Bladder microvascular endothelial cell (primary cell): ENCODE results near the gene TRIM54. TPM values are rescaled to one million over a fixed set of nuclear protein-coding genes. Genes with fewer than 3 reads are reported as not detected.

Source experiments
- total RNA-seq: library from RNA; depleted of rRNA; stranded (reverse); fragments of >200 nt; gene quantifications from 2 replicates; pipeline ENCODE4 v1.2.3, GENCODE V29; 2014

TRIM54 gene, protein sequence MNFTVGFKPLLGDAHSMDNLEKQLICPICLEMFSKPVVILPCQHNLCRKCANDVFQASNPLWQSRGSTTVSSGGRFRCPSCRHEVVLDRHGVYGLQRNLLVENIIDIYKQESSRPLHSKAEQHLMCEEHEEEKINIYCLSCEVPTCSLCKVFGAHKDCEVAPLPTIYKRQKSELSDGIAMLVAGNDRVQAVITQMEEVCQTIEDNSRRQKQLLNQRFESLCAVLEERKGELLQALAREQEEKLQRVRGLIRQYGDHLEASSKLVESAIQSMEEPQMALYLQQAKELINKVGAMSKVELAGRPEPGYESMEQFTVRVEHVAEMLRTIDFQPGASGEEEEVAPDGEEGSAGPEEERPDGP
- 3.1 TPM in 1 of 2 replicates, not detected in the other for total RNA-seq

DNA sequence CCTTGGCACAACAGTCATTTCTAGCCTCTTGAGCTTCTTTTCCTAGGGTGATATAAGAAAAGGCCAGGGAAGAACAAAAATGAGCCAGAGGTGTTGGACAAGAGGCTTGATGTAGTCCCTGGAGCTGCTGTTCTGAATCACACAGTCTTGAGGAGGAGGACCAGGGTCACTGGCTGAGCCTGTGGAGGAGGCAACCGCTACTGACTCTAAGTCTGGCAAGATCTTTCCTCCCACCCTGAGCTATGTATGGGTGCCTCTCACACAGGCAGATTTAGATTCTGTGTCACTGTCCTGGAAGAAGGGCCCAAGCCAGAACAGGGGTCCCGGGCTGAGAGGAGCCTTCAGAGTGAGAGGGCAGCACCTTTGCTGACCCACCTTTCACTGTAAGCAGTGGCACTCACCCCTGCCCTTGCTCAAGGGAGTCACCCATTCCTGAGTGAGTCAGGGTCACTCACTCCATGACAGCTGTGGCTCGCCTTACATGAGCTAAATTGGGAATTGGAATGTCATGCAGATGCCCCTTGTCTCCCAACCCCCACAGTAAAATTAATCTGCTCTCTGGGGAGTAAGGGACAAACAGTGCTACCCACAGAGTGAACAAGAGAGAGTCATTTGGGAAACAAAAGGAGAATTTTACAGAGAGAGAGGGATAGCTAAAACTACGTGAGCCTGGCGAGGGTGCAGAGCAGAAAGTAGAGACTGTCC is at the start of gene TRIM54:
Gene TRIM54, plus strand, starts transcription at position 575 of the 705 bp plus-strand sequence. CDS start 303 bp downstream, outside the sequence.

DNA sequence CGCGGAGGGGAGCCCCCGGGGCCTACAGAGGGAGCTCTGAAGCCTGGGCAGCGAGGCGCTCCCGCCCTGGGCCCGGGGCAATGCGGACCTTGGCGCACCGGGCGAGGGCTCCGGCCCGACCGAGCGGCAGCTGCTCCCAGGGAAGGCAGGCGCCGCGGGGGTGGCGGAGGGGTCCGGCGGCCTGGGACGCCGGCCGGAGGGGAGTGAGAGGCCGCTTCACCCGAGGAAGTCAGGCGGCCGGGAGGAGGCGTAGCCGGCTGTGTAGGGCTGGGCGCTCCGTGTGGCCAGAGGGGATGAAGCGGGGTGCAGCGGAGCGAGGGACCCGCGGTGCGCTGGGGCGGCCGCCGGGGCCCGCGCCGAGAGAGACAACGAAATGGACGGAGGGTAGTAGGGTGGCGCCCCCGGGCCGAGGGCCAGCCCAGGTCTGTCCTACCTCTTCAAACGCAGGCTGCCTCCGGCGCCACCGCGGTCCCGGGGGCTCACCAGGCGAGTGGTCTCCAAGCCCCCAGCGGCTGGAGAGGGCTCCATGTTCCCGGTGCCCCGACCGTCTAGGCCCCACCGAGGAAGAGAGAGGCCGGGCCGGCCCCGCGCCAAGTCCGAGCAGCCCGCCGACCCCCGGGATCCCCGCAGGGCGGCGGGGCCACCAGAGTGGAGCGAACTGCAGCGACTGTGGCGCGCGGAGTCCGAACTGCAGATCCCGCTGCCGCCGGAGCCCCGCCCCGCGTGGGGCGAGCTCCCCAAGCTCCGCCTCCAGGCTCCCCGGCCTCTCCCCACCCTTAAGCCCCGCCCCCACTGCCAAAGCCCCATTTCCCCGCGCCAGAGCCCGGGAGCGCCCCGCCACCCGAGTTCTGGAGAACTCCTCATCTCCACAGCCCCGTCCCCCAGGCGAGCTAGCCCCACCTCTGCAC is 19.6 kb upstream of the TRIM54 start, which contains the start of gene SLC30A3:
Gene SLC30A3, minus strand, starts transcription at position 669 of the 908 bp plus-strand sequence. Its CDS starts 141 bp downstream, at position 528.

DNA sequence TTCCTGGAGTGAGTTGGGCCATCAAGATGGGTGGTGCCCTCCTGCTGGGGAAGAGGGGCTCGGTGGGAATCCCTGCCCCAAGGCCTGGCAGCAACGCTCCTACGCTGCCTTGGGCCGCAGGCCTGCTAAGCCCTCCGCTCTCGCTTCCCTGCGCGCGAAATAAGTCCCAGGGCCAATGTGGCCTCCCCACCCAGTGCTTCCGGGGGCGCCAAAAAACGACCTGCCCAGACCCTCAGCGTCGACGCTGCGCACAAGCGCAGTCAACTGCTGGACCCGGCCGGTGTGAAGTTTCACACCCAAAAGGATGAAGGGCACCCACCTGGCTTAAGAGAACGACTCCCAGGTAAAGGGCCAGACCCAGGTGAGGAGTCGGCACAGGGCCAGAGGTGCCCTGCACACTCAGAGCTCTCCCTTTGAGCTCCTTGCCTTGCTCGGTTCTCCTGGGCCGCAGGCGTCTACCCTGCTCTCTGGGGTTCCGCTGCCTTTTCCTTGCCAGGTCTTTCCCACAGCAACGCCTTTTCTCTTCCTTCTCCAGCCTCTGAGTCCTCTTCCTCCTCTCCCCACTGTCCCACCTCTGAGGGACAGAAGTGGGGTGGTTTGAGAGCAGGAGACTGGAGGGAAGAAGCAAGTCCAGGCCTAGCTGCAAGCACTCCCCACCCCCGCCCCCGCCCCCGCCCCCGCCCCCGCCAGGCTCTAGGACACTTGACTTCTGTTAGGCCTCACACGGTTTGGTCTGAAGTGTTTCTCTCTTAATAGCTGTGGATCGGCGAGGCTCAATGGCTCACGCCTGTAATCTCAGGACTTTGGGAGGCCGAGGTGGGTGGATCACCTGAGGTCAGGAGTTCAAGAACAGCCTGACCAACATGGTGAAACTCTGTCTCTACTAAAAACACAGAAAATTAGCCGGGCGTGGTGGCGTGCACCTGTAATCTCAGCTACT is 6.7 kb upstream of the TRIM54 start, which contains the start of gene DNAJC5G:
Gene DNAJC5G, plus strand, starts transcription at position 223 of the 940 bp plus-strand sequence. CDS start 1,296 bp downstream, outside the sequence.

DNA sequence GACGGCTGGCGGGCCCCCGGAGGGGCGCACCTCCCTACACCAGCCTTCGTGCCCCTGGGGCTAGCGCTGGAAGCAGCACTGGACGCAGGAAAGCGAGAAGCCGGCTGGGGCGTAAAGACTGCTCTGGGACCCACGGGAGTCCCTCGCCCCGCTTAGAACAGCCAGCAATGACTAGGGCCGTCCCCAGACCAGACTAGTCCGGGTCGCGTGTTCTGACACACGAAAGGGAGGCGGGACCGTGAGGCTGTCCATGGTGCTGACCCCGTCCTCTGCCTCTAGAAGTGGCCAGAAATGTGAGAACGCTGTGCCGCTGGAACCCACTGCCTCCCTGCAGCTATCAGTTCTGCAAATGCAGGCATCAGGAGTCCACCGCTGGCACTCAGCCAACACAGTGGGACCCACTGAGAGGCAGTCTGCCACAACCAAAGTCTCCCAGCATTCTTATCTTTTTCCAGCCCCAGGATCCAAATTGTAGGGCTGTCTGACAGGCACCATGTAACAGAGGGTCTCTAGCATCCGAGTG is 26.2 kb downstream of the TRIM54 start, which contains the start of gene UCN:
Gene UCN, minus strand, starts transcription at position 87 of the 523 bp plus-strand sequence. CDS start 550 bp downstream, outside the sequence.

DNA sequence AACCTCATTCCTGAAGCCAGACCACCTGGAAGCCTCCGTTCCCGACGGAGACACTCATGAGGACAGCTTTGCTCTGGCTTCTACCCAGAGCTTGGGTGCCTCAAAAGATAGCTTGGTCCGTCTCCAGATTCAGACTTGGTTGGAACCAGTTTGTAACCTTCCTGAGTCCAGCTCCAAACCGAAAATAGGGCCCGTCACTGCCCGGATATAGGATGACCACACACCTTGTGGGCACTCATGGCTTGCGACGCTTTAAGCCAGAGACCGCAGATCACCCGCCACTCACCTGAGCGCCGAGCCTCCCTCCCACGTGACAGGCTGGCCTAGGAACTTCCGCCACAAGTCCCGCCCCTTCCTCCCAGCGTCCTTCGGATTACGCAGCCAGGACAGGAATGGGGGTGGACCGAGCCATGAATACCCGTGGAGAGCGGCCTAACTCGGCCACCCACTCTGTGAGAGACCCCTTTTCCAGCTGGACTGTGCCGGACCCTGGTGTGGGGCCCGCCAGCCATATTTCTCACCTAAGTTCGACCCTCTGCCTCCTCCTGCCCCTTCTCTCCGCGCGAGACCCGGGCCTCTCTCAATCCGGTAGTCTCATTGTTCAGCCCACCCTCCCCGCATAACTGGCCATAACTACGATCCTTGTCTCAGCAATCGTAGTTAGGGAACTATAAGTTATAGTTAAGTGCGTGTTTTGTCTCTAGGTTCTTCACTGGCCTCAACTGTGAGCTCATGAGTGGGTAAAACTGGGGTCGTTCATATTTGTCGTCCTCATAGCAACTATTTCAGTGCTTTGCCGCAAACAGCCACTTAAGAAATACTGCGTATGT is 40.8 kb downstream of the TRIM54 start, which contains the start of gene MPV17:
Gene MPV17, minus strand, starts transcription at position 332 of the 830 bp plus-strand sequence. CDS start 580 bp downstream, outside the sequence.

DNA sequence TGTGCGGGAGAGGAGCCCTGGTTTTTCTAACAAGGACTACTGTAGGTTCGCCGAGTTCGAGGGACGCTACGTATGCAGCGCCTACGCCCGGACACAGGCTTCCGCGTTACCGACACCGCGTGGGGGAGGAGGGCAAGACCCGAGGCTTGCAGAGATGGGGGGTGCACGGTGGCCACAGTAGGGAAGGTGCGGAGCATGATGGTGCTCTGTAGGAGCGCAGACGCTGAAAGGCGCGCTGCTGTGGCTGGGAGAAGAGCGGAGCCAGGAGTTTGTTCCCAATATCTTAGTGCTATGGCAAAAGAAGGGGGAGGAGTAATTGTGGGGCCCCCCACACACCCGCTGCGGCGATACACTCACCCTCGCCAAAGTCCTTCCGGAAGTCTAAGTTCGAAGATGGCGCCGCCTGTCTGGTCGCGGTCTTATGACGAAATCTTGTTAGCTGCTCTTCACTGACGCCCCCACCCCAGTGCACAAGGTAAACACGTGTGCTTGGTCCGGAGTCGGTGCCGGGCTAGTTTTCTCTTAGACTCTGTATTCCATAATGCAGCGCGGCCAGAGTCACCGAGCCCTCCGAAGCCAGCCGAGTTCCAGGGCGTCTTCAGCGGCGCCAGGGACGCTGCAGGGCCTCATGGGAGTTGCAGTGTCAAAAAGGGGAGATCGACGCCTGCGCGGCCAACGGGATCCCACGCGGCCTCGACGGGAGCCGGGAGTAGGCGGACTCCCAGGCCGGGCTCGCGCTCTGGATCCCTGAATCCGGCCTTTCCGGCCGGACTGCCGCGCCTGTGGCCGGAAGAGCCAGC is 74.4 kb downstream of the TRIM54 start, which contains the start of gene GTF3C2:
Gene GTF3C2, minus strand, starts transcription at position 383 of the 800 bp plus-strand sequence. CDS start 13,210 bp downstream, outside the sequence.

Other genes with a start within 250 kb of the TRIM54 start
- gene TMEM214, start 249.5 kb upstream of the TRIM54 start, total RNA-seq, result 14.1 and 33.0 TPM in 2 replicates
- gene AGBL5, start 230.8 kb upstream of the TRIM54 start, total RNA-seq, result 10.4 and 13.0 TPM in 2 replicates
- gene OST4, start 210.8 kb upstream of the TRIM54 start, total RNA-seq, result 391 and 400 TPM in 2 replicates
- gene EMILIN1, start 203.8 kb upstream of the TRIM54 start, total RNA-seq, result 2.3 and 49.0 TPM in 2 replicates
- 2.8 and 4.5 TPM in 2 replicates for gene KHK, start 195.7 kb upstream of the TRIM54 start, total RNA-seq
- 0.65 and 2.3 TPM in 2 replicates for gene CGREF1, start 163.3 kb upstream of the TRIM54 start, total RNA-seq
- 0.06 TPM in 1 of 2 replicates, not detected in the other for gene ABHD1, start 158.6 kb upstream of the TRIM54 start, total RNA-seq
- gene PREB, start 147.8 kb upstream of the TRIM54 start, total RNA-seq, result 23.2 and 61.4 TPM in 2 replicates
- gene PRR30, start 143.0 kb upstream of the TRIM54 start, total RNA-seq, result not detected in 2 replicates
- not detected in 2 replicates for gene TCF23, start 133.4 kb upstream of the TRIM54 start, total RNA-seq
- 95.0 and 112 TPM in 2 replicates for gene ATRAID, start 70.4 kb upstream of the TRIM54 start, total RNA-seq
- gene SLC5A6, start 70.2 kb upstream of the TRIM54 start, total RNA-seq, result 10.7 and 57.2 TPM in 2 replicates
- gene CAD, start 65.1 kb upstream of the TRIM54 start, total RNA-seq, result 27.0 and 81.6 TPM in 2 replicates
- 0.81 and 34.7 TPM in 2 replicates for gene SLC30A3, start 19.4 kb upstream of the TRIM54 start, total RNA-seq
- gene DNAJC5G, start 7.0 kb upstream of the TRIM54 start, total RNA-seq, result 0.16 and 4.4 TPM in 2 replicates
- gene UCN, start 26.0 kb downstream of the TRIM54 start, total RNA-seq, result 0.44 and 0.49 TPM in 2 replicates
- 32.4 and 55.7 TPM in 2 replicates for gene MPV17, start 40.7 kb downstream of the TRIM54 start, total RNA-seq
- gene GTF3C2, start 74.3 kb downstream of the TRIM54 start, total RNA-seq, result 18.3 and 38.1 TPM in 2 replicates
- 22.7 and 28.9 TPM in 2 replicates for gene EIF2B4, start 87.9 kb downstream of the TRIM54 start, total RNA-seq
- gene SNX17, start 88.2 kb downstream of the TRIM54 start, total RNA-seq, result 99.7 and 119 TPM in 2 replicates
- 5.2 and 9.3 TPM in 2 replicates for gene ZNF513, start 98.3 kb downstream of the TRIM54 start, total RNA-seq
- 113 and 147 TPM in 2 replicates for gene PPM1G, start 127.2 kb downstream of the TRIM54 start, total RNA-seq
- gene NRBP1, start 146.2 kb downstream of the TRIM54 start, total RNA-seq, result 87.1 and 120 TPM in 2 replicates
- gene KRTCAP3, start 160.0 kb downstream of the TRIM54 start, total RNA-seq, result 0.44 and 0.49 TPM in 2 replicates
- gene IFT172, start 207.3 kb downstream of the TRIM54 start, total RNA-seq, result 12.0 and 20.0 TPM in 2 replicates
- gene FNDC4, start 212.8 kb downstream of the TRIM54 start, total RNA-seq, result 11.6 and 14.6 TPM in 2 replicates
- gene GCKR, start 214.4 kb downstream of the TRIM54 start, total RNA-seq, result under 0.01 and 0.19 TPM in 2 replicates